Uterus (tissue), 2 donors: ENCODE data around the gene SP110.

ENCODE experiments used
- POLR2A ChIP-seq, 2 donors: fragments of 450-650 bp; IDR thresholded peaks; one replicate each; pipeline ENCODE4 v1.6.1; 2016; ENCODE audit warnings: antibody characterized with exemption in 2 of 2, mild to moderate bottlenecking in 1 of 2, moderate library complexity in 1 of 2
- TF ChIP-seq, protein P1 (sequence below), 4 experiments: fragments of 200-600 bp in 2 of 4; fragments of 450-650 bp in 2 of 4; sonication (generic) in 2 of 4; IDR thresholded peaks; one replicate each; pipeline ENCODE4 v1.5.1; 2016 to 2019; ENCODE audit warnings: antibody characterized with exemption in 4 of 4, mild to moderate bottlenecking in 2 of 4, moderate library complexity in 1 of 4

DNA sequence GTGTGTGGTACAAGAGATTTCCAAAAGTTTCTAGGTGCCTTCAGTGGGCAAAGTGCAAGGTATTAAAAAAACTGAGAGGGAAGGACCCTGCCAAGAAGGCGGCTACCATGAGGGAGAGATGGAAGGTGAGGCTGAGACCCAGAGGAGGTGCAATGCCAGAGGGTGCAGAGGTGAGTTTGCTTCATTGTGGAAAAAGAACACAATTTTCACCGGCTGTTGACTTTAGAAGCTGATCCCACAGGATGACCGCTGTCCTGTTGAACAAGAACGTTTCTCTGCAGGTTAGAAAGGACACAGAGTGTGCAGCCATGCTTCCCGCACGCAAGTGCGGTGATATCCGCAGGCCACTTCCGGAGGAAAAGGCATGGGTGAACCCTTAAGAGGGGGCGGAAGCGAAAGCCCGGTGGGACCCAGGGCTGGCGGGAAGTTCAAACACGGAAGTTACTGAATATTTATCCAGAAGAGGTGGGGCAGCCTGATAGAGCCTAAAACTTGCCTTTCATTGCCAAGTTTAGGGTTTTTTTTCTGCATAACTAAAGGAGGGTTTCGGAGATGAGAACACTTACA lies 16.6 kb downstream of the SP110 start:
- TF ChIP-seq, protein P1, sequence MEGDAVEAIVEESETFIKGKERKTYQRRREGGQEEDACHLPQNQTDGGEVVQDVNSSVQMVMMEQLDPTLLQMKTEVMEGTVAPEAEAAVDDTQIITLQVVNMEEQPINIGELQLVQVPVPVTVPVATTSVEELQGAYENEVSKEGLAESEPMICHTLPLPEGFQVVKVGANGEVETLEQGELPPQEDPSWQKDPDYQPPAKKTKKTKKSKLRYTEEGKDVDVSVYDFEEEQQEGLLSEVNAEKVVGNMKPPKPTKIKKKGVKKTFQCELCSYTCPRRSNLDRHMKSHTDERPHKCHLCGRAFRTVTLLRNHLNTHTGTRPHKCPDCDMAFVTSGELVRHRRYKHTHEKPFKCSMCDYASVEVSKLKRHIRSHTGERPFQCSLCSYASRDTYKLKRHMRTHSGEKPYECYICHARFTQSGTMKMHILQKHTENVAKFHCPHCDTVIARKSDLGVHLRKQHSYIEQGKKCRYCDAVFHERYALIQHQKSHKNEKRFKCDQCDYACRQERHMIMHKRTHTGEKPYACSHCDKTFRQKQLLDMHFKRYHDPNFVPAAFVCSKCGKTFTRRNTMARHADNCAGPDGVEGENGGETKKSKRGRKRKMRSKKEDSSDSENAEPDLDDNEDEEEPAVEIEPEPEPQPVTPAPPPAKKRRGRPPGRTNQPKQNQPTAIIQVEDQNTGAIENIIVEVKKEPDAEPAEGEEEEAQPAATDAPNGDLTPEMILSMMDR (IDR thresholded peaks at IDR 0.05), result no peak
- no peak for TF ChIP-seq POLR2A (IDR thresholded peaks at IDR 0.05)
